ENCODE results near the gene RPS6KA5.
"Not testable (repeated sequence)": the region's sequence is repeated elsewhere in the genome, so short reads cannot be mapped to it uniquely, and the experiment has no call there.

RPS6KA5 gene

DNA sequence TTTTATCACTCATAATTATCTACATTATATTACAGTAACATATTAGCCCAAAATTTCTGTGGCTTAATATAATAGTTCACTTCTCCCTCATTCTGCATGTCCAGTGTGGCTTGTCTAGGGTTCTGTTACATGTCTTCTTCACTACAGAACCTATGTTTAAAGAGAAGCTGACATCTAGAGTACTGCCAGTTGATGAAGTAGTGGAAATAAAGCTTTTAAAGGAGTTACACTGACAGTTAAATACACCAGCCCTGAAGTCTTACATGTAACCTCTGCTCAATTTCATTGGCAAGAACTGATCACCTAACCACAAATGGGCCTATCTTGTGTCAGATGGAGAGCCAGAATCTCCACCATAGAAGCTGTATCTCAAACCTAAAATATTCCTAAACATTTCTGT is 32.9 kb downstream of the RPS6KA5 start:
- DNase-seq (ENCODE audit: low spot score): no peak

DNA sequence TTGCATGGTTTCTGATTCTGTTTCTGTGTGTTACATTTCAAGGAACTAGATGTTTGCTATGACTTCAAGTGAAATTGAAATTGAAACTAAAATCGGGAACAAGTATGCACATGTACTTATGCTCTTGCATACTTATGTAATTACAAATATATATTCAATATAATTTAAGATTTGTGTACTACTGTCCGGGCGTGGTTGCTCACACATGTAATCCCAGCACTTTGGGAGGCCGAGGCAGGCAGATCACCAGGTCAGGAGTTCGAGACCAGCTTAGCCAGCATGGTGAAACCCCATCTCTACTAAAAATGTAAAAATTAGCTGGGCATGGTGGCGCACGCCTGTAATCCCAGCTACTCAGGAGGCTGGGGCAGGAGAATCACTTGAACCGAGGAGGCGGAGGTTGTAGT is 37.8 kb downstream of the RPS6KA5 start:
- not testable (repeated sequence) for DNase-seq (ENCODE audit: low spot score)

DNA sequence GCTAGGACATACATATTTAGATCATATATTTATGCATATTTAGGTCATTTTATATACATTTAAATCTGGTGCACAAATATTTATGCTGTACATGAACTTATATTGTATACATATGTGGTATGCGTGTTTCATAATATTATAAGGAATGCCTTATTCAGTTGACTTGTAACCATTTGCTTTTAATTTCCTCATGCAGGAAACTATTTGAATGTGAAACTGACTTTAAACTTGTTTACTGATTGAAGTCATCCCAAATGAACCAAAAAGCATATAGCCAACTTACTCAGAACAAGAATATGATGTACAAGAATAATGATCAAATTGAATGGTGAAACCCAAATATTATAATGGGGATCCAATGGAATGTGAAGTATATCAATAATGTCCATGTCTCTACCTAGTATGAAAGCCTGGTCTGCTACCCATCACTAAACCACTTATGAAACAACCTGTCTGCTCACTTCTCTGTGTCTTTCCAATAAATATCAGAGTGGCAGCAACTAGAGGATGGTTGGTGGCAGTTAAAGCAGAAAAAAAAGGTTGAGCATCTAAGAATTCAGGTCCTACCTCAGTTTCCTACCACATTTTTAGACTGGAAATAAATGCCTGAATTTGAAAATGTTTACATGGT is 38.3 kb downstream of the RPS6KA5 start:
- DNase-seq (ENCODE audit: low spot score): no peak

DNA sequence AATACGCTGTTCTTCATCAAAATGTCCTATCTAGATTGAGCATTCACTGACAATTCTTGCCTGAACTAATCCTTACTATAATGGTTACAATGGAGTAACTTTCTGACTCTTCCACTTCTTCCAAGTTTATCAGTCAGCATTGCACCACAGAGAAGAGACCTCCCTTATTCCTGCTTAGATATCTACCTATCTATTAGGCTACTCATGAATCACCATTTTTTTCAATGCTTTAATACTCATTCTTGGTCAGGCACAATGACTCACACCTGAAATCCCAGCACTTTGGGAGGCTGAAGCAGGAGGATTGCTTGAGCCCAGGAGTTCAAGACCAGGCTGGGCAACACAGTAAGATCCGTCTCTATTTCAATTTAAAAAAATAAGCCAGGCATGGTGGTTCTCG is 39.3 kb downstream of the RPS6KA5 start:
- DNase-seq (ENCODE audit: low spot score): no peak

DNA sequence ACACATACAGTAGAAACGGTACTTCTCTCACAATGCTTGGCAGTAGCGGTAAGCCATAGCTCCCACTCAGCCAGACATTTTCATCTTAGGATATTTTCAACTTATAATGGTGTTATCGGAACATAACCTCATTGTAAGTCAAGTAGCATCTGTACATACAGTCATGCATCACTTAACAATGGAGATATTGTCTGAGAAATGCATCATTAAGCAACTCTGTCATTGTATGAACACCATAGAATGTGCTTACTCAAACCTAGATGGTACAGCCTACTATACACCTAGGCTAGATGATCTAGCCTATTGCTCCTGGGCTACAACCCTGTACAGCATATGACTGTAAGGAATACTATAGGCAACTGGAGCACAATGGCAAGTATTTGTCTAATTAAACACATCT is 40.8 kb downstream of the RPS6KA5 start:
- no peak for DNase-seq (ENCODE audit: low spot score)

DNA sequence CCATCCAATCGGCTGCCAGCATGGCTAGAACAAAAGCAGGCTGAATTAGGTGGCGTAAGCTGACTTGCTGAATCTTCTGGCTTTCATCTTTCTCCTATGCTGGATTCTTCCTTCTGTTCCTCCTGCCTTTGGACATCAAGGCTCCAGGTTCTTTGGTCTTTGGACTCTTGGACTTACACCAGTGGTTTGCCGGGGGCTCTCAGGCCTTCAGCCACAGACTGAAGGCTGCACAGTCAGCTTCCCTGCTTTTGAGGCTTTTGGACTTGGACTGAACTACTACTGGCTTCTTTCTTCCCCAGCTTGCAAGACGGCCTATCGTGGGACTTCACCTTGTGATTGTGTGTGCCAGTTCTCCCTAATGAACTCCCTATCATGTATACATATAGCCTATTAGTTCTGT is 42.0 kb downstream of the RPS6KA5 start:
- DNase-seq (ENCODE audit: low spot score): no peak

DNA sequence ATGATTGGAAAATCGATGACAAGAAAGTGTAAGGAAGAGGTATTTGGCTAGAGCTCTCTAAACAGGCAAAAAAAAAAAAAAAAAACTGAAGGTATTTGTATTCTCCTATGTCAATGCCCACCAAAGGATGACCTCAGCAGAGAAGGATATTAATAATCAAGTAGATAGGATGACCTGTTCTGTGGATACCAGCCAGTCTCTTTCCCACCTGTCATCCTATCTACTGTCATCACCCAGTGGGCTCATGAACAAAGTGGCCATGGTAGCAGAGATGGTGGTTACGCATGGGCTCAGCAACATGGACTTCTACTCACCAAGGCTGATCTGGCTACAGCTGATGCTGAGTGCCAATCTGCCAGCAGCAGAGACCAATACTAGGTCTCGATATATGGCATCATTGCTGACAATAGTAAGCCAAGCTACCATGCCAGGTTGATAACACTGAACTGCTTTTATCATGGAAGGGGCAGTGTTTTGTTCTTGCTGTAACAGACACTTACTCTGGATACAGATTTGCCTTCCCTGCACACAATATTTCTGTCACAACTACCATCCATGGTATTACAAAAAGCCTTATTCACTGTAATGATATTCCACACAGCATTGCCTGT is 43.5 kb downstream of the RPS6KA5 start:
- DNase-seq (ENCODE audit: low spot score): no peak

DNA sequence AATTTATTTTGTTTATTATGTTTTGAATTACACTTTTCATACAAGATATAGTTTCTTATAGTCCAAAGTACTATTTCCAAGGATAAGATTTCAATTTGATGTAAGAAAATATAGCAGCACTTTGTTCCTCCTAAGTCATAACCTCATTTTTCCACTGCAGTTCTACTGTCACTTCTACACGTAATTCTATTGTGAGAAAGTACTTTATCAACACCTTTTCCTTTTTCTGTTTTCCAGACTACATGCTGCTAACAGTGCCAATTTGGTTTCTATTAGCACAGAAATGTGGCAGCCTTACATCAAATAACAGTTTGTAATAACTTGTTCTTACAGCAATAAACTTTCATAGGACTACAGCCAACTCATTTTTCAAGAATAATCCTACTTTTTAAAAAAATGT is 45.0 kb downstream of the RPS6KA5 start:
- DNase-seq (ENCODE audit: low spot score): no peak

DNA sequence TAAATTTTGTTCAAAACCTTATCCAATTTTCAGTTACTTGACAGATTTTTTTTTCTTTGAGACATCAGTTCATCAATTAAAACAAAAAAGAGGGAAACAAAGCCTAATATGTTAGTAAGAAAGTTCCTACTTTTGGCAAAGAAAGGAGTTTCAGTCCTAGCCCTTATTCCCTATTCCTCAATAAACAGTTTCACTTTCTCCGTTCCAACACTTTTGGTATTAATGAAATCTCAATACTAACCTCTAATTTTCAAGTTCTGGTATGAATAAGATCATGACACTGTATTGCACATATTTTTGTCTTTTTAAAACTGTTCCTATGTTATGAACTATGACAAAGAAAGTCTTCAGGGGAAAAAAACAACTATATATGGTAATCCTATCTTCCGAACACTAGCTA is 48.4 kb downstream of the RPS6KA5 start:
- no peak for DNase-seq (ENCODE audit: low spot score)

DNA sequence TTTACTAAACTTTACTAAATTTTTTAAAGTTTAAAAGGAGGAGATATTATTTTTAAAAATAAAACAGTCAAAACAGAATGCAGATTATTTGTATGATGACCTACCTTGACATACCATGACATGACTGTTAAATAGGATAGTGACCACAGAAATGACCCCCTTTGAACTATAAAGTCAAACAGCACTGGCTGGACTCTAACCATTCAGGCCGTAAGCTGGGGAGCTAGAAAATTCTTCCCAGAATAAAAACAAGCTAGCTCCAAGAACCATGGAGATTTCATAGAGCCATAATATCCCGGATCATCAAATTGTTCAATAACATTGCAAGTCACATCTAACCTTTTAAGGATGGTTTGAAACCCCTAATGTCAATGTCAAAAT is 50.3 kb downstream of the RPS6KA5 start:
- no peak for DNase-seq (ENCODE audit: low spot score)

DNA sequence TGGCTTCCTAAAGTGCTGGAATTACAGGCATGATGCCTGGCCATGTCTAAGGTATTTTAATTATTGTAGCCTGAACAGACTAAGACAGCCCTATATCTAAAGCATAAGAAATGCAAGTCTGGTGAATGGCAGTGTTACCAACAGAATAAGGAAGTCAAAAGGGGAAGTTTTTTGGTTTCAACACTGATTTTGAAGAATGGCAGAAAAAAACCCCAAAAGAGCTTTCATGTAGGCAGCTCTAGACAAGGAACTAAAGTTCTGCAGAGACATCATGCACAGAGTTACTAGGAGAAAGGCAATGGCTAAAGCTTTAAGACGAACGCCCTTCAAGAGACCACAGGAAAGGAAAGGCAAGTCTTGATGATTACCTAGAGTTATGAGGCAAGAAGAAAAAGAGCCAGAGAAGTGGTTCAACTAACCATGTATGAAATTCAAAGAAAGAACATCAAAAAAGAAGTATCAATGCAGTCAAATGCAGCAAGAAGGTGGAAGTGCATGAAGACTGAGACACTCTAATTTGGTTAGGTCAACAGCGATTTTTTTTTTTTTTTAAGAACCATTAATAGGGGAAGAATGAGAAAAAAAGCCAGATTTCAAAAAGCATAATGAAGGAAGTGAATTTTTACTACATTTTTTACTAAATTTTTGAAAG is 50.8 kb downstream of the RPS6KA5 start:
- no peak for DNase-seq (ENCODE audit: low spot score)

DNA sequence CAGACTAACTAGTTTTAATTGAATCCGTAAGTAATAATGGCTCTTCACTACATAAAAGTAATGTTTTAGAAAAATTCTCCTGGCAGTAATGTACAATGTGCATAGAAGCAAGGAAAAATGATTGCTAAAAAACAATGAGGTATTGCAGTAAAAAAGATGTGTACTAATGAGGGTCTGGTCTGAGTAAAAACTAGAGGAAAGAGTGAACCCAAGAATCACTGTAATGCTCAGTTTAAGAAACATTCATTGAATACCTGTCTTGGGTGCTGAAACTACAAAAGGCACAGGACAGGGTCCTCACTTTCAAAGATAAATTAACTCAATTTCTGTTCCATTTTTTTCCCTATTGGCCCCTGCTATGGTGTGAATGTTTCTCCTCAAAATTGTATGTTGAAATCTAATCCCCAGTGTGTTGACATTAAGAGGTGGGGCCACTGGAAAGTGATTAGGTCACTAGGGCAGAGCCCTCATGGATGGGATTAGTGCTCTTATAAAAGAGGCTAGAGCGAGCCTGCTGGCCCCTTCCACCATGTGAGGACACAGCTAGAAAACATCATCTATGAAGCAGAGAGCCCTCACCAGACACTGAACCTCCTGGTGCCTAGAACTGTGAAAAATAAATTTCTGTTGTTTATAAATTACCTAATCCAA is 51.6 kb downstream of the RPS6KA5 start:
- DNase-seq (ENCODE audit: low spot score): no peak

DNA sequence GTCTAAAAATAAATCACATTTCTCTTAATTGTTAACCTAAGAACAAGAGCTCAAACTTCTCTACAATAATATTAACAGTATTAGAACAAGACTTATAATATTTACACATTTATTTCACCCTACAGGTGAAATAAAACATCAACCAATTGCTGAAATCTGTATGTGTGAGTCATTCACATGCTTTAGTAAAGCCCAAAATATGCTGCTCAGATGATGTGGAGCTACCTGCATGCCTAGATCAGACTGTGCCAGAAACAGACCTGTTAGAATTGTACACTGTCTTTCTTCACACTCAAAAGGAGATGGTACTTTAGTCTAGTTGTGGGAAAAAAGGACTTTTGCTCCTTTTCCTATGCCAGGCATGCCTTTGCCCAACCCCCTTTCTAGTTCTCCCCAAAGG is 54.7 kb downstream of the RPS6KA5 start:
- no peak for DNase-seq (ENCODE audit: low spot score)

DNA sequence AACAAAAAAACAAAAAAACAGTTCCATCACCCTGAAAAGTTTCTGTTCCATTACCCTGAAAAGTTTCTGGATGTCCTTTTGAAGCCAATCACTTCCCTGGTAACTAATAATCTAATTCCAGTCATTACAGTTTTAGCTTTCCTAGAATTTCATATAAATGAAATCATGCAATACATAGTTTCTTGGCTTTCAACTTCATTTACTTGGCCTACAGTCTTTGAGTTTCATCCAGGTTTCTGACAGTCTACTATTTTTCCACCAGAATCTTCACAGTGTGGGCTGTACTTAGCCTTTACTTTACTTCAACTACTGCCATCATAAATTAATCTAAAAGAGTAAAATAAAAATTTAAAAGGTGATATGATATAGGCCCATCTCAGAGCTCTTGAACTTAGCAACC is 55.5 kb downstream of the RPS6KA5 start:
- no peak for DNase-seq (ENCODE audit: low spot score)

DNA sequence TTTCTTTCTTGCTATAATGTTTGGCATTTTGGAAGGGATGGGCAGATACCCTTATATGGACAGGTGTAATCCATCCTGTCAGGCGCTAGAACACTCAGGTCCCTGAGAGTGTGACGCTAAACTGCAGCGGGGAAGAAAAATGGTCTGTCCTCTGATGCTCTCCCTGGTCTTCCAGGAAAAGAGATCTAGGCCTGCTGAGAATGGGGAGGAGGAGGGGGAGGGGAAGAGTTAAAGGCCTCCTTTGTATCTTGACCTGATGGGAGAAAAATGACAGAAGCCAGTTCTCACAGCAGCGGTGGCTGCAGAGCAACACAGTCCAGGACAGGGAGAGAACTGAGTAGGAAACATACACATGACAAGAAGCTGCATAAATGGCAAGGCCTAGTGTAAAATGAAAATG is 61.1 kb downstream of the RPS6KA5 start:
- DNase-seq (ENCODE audit: low spot score): no peak

DNA sequence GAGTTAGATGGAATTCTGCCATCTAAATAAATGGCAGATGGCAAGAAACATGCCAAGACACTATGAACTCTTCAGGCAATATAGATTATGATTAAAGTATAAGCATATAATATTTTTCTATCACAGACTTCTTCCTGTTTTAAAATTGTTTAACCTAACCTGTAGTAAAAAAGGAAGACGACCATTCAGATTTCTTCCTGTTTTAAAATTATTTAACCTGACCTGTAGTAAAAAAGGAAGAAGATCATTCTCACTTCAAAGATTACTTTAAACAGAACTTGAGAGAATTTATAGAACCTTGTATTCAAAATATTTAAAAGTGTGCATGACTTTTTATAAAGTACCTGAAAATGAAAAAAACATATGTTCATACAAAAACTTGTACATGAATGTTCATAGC is 63.5 kb downstream of the RPS6KA5 start:
- no peak for DNase-seq (ENCODE audit: low spot score)

DNA sequence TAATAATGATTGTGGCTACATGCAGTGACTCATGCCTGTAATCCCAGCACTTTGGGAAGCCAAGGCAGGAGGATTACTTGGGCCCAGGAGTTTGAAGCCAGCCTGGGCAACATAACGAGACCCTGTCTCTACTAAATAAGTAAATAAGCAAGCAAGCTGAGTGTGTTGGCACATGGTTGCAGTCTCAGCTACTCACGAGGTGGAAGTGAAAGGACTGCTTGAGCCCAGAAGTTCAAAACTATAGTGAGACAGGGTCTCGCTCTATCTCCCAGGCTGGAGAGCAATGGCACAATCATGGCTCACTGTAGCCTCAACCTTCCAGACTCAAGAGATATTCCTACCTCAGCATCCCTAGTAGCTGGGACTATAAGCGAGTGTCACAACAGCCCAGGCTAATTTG is 64.7 kb downstream of the RPS6KA5 start:
- no peak for DNase-seq (ENCODE audit: low spot score)

DNA sequence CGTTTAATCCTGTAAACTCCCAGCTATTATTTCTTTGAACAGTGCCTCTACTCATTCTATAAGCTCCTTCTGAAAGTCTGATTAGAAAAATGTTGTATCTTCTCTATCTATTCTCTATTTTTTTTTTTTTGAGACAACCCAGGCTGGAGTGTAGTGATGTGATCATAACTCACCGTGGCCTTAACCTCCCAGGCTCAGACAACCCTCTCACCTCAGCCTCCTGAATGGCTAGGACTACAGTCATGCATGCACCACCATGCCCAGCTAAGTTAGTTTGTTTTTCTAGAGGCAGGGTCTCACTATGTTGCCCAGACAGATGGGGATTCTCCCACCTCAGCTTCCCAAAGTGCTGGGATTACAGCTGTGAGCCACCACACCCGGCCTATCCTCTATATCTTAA is 66.6 kb downstream of the RPS6KA5 start:
- no peak for DNase-seq (ENCODE audit: low spot score)

DNA sequence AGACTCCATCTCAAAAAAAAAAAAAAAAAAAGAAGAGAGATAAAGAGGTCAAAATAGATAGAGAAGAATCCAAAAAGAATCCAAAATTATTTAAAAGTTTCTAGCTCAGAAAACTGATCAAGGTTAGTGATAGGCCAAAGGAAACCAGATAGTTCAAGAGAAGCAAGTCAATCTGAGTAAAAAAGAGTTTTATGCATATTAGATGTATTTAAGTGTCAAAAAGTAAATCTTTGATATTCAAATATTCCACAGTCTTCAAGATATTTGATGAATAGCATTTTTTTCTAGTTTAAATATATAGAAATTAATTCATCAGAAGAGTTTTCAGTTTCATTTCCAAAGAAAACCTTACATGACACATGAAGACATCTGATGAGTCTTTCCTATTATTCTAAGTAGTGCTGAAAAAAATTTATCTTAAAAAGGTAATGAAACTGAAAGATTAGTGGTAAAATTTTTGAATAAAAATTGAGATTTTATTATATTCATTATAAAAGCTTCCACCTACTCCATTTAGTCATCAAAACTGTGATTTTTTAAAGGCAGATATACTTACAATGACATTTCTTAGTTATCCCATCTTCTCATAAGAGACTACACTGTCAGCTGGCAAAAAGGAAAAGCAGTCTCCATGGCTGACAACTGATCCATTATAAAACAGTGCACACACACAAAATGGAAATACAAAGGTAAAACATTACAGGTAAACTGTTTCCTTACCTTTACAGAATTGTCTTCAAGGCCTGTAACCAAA is 68.6 kb downstream of the RPS6KA5 start:
- no peak for DNase-seq (ENCODE audit: low spot score)

DNA sequence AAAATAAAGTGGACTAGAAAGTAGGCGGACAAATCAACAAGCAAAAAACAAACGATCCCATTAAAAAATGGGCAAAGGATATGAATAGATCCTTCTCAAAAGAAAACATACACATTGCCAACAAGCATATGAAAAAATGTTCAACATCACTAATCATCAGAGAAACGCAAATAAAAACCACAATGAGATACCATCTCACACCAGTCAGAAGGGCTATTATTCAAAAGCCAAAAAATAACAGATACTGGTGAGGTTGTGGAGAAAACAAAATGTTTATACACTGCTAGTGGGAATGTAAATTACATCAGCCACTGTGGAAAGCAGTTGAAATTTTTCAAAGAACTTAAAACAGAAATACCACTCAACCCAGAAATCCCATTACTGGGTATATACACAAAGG is 70.3 kb downstream of the RPS6KA5 start:
- no peak for DNase-seq (ENCODE audit: low spot score)

DNA sequence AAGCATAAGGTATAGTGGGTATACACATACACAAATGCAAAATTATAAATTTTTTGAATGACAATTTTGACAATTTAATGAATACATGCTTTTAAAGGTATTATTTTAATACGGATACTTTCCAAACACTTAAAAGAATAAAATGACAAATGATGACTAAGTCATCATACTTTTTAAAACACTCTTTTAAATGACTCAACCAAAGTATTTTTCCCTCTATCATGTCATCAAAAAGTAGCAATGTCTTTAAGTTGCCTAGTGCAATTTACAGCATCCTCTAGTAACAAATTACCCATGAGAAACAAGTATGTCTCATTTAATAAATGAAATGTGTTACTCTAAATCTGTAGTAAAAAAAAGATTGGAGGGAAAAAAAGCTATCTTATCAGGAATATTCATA is 73.3 kb downstream of the RPS6KA5 start:
- DNase-seq (ENCODE audit: low spot score): no peak

DNA sequence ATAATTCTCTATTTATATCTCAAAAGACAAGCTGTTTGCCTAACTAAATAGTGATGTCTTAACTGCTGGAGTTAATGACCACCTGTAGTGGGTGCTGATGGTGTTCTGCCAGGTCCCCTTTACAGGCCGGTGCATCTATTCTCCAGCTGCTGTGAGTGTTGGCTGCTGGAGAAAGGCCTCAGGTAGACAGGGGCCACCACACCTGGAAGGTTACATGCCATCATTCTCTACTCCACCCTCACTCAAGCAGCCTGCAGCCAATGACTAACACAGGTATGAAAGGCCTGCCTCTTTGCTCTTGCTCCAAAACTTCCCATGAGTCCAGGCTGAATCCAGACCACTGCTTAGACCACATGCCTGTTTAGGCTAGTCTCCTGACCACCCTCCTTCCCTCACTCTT is 73.9 kb downstream of the RPS6KA5 start:
- DNase-seq (ENCODE audit: low spot score): no peak

Measured in kidney capillary endothelial cell (primary cell).